Fibroblast of villous mesenchyme (primary cell): ENCODE results near the gene NUP98. TPM values are rescaled to one million over a fixed set of nuclear protein-coding genes. Genes with fewer than 3 reads are reported as not detected.

Experiments used
- DNase-seq: peaks from one replicate; pipeline ENCODE4 v3.0.0-alpha.2; 2010; ENCODE audit warnings: low read depth
- H3K4me3 ChIP-seq: 2 replicates; pipeline ENCODE4 v1.5.1; 2011; ENCODE audit warnings: low read depth, mild to moderate bottlenecking, low read length
- total RNA-seq: library from RNA; depleted of rRNA; stranded (reverse); fragments of >200 nt; gene quantifications from 2 replicates; pipeline ENCODE4 v1.2.3, GENCODE V29; 2012
- TF ChIP-seq, protein P1 (sequence below): IDR thresholded peaks from 2 replicates; pipeline ENCODE4 v1.5.1; 2012; ENCODE audit warnings: low read depth, mild to moderate bottlenecking, low read length; ENCODE audit not compliant: insufficient read depth

Gene NUP98
- total RNA-seq, result 136 and 183 TPM in 2 replicates

DNA sequence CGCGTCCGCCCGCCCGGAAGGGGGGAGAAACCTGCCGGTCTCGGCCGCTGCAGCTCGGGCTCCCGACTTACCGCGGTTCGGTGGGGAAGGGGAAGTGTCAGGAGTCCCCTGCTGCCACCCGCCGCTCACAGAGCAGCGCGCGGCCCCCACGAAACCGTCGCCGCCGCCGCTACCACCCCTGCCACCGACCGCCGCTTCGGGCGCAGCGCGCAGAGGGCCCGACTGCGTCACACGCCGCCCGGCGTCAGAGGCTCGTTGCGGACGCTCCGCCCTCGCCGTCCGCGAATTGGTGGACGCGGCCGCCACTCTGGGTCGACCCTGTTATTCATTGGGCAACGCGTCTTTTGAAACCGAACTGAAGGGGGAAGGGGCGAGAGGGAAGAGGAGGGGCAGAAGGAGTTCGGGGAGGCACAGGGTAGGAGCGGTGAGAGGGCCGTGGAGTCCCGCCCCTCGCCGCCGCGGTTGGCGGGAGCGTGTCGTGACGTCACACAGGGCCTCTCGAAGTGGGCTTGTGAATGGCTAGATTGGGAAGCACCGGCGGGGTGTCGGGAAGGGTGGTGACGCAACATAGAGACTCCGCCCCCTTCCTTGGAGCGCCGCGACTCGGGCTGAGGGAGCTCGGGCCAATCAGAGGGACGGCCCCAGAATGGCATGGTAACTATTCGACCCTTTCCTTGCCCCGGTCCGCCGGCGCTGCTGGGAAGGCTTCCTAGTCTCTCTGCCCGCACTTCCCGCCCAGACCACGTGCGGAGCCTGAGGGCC is at the start of gene NUP98:
NUP98 (minus strand) TSS at position 226 of the 762 bp plus-strand sequence. CDS start 15,437 bp downstream, outside the sequence.
- TF ChIP-seq, protein P1, sequence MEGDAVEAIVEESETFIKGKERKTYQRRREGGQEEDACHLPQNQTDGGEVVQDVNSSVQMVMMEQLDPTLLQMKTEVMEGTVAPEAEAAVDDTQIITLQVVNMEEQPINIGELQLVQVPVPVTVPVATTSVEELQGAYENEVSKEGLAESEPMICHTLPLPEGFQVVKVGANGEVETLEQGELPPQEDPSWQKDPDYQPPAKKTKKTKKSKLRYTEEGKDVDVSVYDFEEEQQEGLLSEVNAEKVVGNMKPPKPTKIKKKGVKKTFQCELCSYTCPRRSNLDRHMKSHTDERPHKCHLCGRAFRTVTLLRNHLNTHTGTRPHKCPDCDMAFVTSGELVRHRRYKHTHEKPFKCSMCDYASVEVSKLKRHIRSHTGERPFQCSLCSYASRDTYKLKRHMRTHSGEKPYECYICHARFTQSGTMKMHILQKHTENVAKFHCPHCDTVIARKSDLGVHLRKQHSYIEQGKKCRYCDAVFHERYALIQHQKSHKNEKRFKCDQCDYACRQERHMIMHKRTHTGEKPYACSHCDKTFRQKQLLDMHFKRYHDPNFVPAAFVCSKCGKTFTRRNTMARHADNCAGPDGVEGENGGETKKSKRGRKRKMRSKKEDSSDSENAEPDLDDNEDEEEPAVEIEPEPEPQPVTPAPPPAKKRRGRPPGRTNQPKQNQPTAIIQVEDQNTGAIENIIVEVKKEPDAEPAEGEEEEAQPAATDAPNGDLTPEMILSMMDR, result no peak
- peak; percentile 100 for DNase-seq
- peak within 1 kb of the TSS; percentile 85 for H3K4me3 ChIP-seq

DNA sequence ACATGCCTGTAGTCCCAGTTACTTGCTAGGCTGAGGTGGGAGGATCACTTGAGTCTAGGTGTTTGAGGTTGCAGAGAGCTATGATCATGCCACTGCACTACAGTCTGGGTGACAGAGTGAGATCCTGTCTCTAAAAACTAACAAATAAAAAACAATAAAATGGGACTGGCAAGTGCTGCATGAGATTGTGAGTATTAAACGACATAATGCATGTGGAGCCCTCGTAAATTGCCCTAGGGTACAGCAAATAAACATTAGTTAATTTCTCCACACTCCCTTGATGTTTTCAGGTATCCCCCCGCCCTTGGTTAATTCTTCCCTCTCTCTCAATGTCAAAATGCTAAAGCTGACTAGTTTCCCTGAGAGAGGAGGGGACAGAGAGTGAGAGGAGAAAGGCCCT is 48.3 kb upstream of the NUP98 start:
- no peak overlapping the region for H3K4me3 ChIP-seq
- TF ChIP-seq, protein P1, result no peak
- DNase-seq, result no peak

DNA sequence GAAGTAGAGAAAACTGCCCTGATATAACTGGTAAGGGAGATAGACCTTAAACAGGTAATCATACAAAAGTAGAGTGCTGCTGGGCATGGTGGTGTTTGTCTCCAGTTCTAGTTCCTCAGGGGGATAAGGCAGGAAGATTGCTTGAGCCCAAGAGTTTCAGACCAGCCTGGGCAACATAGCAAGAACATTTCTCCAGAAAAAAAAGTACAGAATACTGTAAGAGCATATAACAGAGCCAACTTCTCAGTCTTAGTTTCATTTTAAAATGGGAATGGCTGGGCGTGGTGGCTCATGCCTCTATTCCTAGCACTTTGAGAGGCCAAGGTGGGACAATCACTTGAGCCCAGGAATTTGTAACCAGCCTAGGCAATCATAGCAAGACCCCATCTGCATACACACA is 47.9 kb upstream of the NUP98 start:
- TF ChIP-seq, protein P1, result no peak
- no peak overlapping the region for H3K4me3 ChIP-seq
- no peak for DNase-seq

DNA sequence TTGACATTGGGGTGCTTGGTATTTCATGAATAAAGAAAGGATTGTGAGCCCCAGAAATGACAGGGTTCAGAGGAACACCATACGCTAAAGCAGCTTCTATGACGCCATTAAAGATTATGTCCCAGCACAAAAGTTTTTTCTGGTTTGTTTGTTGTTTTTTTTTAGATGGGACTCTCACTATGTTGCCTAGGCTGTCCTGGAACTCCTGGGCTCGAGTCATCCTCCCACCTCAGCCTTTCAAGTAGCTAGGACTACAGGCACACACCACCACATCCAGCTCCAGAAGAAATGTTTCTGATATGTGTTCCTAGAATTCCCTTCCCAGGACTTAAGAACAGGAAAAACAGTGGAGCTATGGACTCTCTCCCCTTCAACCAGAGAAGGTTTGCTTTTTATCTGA is 46.0 kb upstream of the NUP98 start:
- DNase-seq, result no peak
- TF ChIP-seq, protein P1, result no peak
- no peak overlapping the region for H3K4me3 ChIP-seq

DNA sequence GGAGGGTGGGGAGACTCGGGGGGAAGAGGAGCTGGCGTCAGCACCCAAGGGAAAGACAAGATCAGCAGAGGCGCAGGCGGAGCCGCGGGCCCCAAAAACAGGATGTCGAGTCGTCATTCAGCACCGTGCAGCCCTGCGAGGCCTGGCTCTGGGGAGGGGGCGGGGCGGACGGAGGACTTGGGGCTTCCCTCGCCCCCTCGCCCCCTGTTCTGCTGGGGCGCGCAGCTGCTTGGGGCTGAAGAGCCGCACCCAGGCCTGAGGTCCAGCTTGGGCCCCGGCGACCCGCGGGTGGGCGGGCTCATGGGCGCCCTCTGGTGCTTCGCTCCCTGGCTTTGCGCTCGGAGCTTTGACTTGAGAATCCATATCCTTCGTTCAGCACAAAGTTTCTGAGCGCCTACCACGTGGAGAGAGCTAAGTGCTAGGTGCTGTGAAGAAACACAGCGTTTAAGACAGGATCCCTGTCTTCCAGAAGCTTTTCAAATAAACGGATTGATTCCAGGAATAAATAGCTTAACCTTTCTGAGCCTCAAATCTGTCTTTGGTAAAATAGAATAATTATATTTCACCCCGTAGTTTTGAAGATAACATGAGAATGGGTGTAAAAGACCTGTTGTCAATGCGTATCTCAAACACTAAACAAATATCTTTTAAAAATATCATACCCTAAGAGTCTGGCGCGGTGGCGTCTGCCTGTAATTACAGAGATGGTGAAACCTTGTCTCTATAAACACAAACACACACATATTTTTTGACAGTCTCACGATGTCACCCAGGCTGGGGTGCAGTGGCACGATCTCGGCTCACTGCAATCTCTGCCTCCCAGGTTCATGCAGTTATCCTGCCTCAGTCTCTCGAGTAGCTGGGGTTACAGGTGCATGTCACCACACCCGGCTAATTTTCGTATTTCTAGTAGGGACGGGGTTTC is 44.3 kb upstream of the NUP98 start:
- TF ChIP-seq, protein P1, result peak; percentile 82
- H3K4me3 ChIP-seq, result peak overlapping the region; percentile 86
- peak; percentile 85 for DNase-seq

DNA sequence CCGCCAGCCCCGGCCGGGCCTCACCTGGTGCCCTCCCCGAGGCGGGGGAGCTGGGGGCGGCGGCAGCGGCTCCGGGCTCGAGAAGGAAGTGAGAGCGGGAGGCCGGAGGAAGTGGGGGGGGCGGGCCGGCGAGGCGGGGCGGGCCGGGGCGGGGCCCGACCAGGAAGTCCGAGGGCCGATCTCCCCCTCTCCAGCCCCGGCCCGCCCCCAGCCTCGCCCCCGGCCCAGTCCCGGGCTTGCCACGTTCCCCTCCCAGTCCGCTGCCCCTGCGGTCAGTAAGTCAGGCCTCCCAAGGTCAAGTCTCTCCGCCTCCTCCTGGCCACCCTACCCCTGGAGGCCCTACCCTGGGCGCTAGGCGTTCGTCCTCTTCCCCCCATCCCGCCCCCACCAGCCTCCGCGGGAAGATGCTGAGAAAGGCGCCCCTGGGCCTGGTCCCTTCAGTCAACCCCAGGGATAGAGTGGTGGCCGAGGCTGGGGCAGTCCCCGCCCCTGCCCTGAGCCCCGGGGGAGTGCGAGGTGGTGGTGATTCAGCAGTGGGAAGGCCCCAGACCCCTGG is 43.6 kb upstream of the NUP98 start, which contains the start of gene RHOG:
RHOG (minus strand) TSS at position 90 of the 556 bp plus-strand sequence. CDS start 12,821 bp downstream, outside the sequence.
- H3K4me3 ChIP-seq, result peak within 1 kb of the TSS; percentile 86
- DNase-seq, result peak; percentile 87
- TF ChIP-seq, protein P1, result no peak
